ENCODE data around the gene OR6B3. TPM values are rescaled to one million over a fixed set of nuclear protein-coding genes. Genes with fewer than 3 reads are reported as not detected.

OR6B3 gene
- total and polyA plus RNA-seq, 7 donors: not detected

DNA sequence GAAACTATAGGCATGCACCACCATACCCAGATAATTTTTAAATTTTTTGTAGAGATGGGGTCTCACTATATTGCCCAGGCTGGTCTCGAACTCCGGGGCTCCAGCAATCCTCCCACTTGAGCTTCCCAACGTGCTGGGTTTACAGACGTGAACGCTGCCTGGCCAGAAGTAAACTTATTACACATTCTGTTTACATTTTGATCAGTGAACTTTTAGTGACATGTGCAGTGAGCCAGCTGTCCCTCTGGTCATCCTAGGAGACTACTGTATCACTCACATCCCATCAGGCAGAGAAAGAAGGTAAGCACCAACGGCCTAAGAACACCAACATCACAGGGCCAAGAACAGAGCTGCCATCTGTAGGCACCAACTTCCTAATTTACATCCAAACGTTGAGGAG lies 50.3 kb downstream of the OR6B3 start:
- Histone ChIP-seq H3K36me3 (peaks cover 44 to 100% (median 65%) of the 10 kb centered on the region in 4 donors), H3K27ac (no peak overlapping the region), H3K27me3 (no peaks in the 10 kb centered on the region), H3K9me3 (no peaks in the 10 kb centered on the region), H3K4me1 (no peaks in the 10 kb centered on the region), H3K4me3 (no peak overlapping the region)
- no peak for DNase-seq
- 68 to 77% methylated on average over 7 of the region's 7 CpGs for WGBS, 2 donors
- no peak for TF ChIP-seq EP300 (IDR thresholded peaks at IDR 0.05)
- intact Hi-C loops (cut with DNase I): no loop called here

DNA sequence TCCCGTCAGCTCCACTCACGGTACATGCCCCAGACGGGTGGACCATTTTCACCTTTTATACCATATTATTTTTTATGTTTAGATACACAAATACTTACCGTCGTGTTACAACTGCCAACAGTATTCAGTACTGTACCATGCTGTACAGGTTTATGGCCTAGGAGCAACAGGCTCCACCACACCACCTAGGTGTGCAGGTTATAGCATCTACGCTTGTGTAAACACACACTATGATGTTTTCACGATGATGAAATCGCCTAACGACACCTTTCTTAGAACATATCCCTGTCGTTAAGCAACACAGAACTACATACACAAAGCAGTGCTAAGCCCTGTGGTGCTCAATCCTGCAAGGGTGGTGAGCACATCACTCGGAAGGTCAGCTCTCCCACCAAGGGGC lies 52.6 kb downstream of the OR6B3 start:
- H3K27ac ChIP-seq: no peak overlapping the region
- intact Hi-C loops (cut with DNase I): no loop called here
- H3K4me3 ChIP-seq: no peak overlapping the region
- H3K36me3 ChIP-seq: peaks cover 43 to 85% (median 52%) of the 10 kb centered on the region in 4 donors
- no peaks in the 10 kb centered on the region for H3K27me3 ChIP-seq
- no peaks in the 10 kb centered on the region for H3K9me3 ChIP-seq
- TF ChIP-seq EP300 (IDR thresholded peaks at IDR 0.05) (no peak), POLR2AphosphoS5 (IDR thresholded peaks at IDR 0.05) (no peak), POLR2A (IDR thresholded peaks at IDR 0.05) (no peak)
- TF ChIP-seq, protein P1, sequence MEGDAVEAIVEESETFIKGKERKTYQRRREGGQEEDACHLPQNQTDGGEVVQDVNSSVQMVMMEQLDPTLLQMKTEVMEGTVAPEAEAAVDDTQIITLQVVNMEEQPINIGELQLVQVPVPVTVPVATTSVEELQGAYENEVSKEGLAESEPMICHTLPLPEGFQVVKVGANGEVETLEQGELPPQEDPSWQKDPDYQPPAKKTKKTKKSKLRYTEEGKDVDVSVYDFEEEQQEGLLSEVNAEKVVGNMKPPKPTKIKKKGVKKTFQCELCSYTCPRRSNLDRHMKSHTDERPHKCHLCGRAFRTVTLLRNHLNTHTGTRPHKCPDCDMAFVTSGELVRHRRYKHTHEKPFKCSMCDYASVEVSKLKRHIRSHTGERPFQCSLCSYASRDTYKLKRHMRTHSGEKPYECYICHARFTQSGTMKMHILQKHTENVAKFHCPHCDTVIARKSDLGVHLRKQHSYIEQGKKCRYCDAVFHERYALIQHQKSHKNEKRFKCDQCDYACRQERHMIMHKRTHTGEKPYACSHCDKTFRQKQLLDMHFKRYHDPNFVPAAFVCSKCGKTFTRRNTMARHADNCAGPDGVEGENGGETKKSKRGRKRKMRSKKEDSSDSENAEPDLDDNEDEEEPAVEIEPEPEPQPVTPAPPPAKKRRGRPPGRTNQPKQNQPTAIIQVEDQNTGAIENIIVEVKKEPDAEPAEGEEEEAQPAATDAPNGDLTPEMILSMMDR (IDR thresholded peaks at IDR 0.05): no peak
- no peaks in the 10 kb centered on the region for H3K4me1 ChIP-seq
- no peak for DNase-seq
- 20 to 73% methylated on average over 11 of the region's 11 CpGs for WGBS, 2 donors

DNA sequence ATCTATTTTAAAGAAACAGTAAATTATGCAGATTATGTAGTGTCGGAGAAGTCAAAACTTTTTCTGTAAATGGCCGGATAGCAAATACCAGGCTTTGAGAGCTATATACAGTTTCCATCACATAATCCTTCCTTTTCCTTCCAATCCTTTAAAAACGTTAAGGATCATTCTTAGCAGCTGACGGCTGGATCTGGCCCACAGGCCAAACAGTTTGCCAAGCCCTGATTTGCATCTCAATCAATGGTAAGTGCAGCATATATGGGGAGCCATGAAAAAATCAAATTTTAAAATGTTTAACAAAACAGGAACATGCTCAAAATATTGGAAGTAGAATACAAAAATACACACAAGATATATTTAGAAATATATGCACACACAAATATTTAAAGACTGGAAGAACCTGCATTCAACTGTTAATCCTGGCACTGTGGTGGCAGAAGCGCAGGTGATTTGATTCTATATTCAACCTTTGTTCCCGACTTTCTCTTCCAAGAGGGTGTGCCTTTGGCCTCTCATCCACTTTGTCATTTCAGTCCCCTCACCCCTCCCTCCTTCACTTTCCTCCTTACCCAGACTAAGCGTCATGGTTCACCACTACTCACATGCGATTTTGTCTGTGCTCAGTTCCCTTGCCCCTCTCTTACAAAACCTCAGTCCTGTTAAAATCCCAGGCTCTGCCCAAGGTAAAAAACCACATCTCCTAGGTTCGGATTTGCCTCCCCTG lies 55.5 kb downstream of the OR6B3 start:
- H3K4me1 ChIP-seq: no peaks in the 10 kb centered on the region
- H3K27ac ChIP-seq: no peak overlapping the region
- no peaks in the 10 kb centered on the region for H3K27me3 ChIP-seq
- intact Hi-C loops (cut with DNase I): loop anchor here (10.0 kb wide), 2 partner anchors 593 to 883 kb away; partner anchors contain the start of gene HDAC4
- H3K36me3 ChIP-seq: peaks cover 23 to 72% (median 32%) of the 10 kb centered on the region in 4 donors
- H3K4me3 ChIP-seq: no peak overlapping the region
- DNase-seq: no peak
- no peak for TF ChIP-seq POLR2AphosphoS5 (IDR thresholded peaks at IDR 0.05)
- no peak for TF ChIP-seq POLR2A (IDR thresholded peaks at IDR 0.05)
- TF ChIP-seq, protein P1 (IDR thresholded peaks at IDR 0.05): no peak
- TF ChIP-seq EP300 (IDR thresholded peaks at IDR 0.05): no peak
- 30 to 71% methylated on average over 9 of the region's 9 CpGs for WGBS, 2 donors
- H3K9me3 ChIP-seq: no peaks in the 10 kb centered on the region

Other genes with a start within 250 kb of the OR6B3 start
- gene NDUFA10, start 28.2 kb downstream of the OR6B3 start, total RNA-seq: 100 to 1,000 TPM in 1 of 4 donors, 10 to 100 TPM in 3; 49.6 to 110 (median 63.1) TPM
- gene NDUFA10, start 28.2 kb downstream of the OR6B3 start, polyA plus RNA-seq: 100 to 1,000 TPM; 116 to 162 (median 151) TPM
- not detected for gene OR6B2, start 23.1 kb downstream of the OR6B3 start, total RNA-seq
- not detected for gene OR6B2, start 23.1 kb downstream of the OR6B3 start, polyA plus RNA-seq
- gene COPS9, start 82.8 kb upstream of the OR6B3 start, total RNA-seq: 100 to 1,000 TPM; 235 to 376 (median 317) TPM
- gene COPS9, start 82.8 kb upstream of the OR6B3 start, polyA plus RNA-seq: 100 to 1,000 TPM; 238 to 458 (median 422) TPM
- gene OTOS, start 87.1 kb upstream of the OR6B3 start, total RNA-seq: not detected
- gene OTOS, start 87.1 kb upstream of the OR6B3 start, polyA plus RNA-seq: not detected